ENCODE measurements around the gene KIAA1217.

The KIAA1217 gene

DNA sequence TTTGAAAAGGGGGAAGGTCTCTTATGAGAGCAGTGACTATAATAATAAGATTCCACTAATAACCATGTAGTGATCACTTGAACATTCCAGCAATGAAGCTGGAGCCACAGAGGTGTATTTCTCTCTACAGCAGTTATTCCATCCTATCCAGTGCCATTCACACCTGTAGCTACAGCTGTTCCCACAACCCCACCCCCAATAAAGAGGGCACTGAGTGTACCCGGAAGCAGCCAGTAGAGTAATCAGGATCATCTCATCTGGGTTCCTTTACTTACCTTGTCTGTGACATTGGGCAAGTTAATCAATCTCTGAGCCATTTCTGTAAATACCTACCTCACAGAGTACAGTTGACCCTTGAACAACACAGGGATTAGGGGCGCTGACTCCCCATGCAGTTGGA lies 188.7 kb downstream of the KIAA1217 start:
- DNase-seq (ENCODE audit: insufficient read length, low spot score) (no peak), FAIRE-seq (no peak)
- TF ChIP-seq POU2F2 (IDR thresholded peaks at IDR 0.05; ENCODE audit: low read depth, low read length) (no peak), PAX5 (IDR thresholded peaks at IDR 0.05; ENCODE audit: insufficient read depth, low read length, severe bottlenecking) (no peak), TAF1 (IDR thresholded peaks at IDR 0.05; ENCODE audit: low read depth, low read length) (no peak), SPI1 (IDR thresholded peaks at IDR 0.05; ENCODE audit: low read depth, low read length) (no peak), POLR2AphosphoS5 (IDR thresholded peaks at IDR 0.05; ENCODE audit: low read depth, low read length) (no peak), POLR2A (IDR thresholded peaks at IDR 0.05; ENCODE audit: low read depth, low read length) (no peak)

DNA sequence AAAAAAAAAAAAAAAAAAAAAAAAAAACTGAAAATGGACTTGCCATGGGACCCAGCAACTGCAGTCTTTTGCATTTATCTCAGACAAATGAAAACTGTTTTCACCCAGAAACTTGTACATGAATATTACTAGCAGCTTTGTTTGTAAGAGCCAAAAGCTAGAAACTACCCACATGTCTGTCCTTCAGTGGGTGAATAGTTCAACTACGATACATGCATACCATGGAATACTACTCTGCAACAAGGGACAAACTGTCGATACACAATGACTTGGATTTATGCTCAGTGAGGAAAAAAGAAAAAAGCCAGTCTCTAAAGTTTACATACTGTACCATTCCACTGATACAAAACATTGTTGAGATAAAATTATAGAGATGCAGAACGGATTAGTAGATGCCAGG lies 195.6 kb downstream of the KIAA1217 start:
- TF ChIP-seq TAF1 (IDR thresholded peaks at IDR 0.05; ENCODE audit: low read depth, low read length): no peak
- no peak for TF ChIP-seq POLR2A (IDR thresholded peaks at IDR 0.05; ENCODE audit: low read depth, low read length)
- no peak for TF ChIP-seq POLR2AphosphoS5 (IDR thresholded peaks at IDR 0.05; ENCODE audit: low read depth, low read length)
- TF ChIP-seq PAX5 (IDR thresholded peaks at IDR 0.05; ENCODE audit: insufficient read depth, low read length, severe bottlenecking): no peak
- no peak for TF ChIP-seq SPI1 (IDR thresholded peaks at IDR 0.05; ENCODE audit: low read depth, low read length)
- DNase-seq (ENCODE audit: insufficient read length, low spot score) (no peak), FAIRE-seq (no peak)

DNA sequence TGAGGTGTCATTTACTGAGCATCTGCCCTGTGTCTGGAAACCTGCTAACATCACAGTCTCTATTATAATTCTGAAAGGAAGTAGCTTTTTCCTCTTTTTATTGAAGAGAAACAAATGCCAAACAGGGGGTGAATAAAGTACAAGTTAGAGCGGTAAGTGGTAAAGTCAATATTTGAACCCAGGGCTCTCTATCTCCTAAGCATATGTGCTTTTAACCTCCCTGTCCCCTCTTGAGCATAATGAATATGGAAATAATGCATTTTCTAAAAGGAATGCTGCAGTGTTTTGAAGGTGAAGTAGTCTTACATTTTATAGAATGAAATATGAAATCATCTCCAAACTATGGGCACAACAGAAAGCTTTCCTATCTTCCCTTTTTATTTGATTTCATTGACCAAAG lies 196.7 kb downstream of the KIAA1217 start:
- FAIRE-seq: no peak
- no peak for DNase-seq (ENCODE audit: insufficient read length, low spot score)
- TF ChIP-seq SPI1 (IDR thresholded peaks at IDR 0.05; ENCODE audit: low read depth, low read length): no peak
- no peak for TF ChIP-seq POU2F2 (IDR thresholded peaks at IDR 0.05; ENCODE audit: low read depth, low read length)
- TF ChIP-seq POLR2AphosphoS5 (IDR thresholded peaks at IDR 0.05; ENCODE audit: low read depth, low read length): no peak
- no peak for TF ChIP-seq TAF1 (IDR thresholded peaks at IDR 0.05; ENCODE audit: low read depth, low read length)
- TF ChIP-seq PAX5 (IDR thresholded peaks at IDR 0.05; ENCODE audit: insufficient read depth, low read length, severe bottlenecking): no peak
- TF ChIP-seq POLR2A (IDR thresholded peaks at IDR 0.05; ENCODE audit: low read depth, low read length): no peak

DNA sequence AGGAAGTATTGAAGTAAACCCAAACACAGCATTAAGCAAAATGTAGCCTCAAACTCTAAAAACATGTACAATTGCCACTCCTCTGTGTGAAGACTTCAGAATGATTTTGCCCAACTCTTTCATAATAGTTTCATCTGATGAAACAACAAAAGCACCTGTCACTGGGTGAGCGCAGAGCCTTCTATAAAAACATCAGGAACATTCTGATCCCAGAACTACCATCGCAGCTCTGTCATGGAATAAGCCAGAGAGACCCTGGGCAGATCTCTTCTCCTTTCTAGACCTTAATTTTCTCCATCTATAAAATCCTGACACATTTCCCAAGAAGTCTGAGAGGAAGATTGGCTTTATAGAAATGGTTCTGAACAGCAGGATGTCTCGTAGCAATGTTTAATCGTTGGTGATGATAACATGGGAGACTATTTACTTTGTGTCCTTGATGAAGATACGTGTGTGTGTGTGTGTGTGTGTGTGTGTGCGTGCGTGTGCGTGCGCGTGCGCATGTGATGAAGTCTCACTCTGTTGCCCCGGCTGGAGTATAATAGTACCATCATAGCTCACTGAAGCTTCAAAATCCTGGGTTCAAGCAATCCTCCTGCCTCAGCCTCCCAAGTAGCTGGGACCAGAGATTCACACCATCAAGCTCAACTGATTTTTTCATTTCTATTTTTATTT lies 198.0 kb downstream of the KIAA1217 start:
- FAIRE-seq (no peak), DNase-seq (ENCODE audit: insufficient read length, low spot score) (no peak)
- no peak for TF ChIP-seq POLR2AphosphoS5 (IDR thresholded peaks at IDR 0.05; ENCODE audit: low read depth, low read length)
- TF ChIP-seq POLR2A (IDR thresholded peaks at IDR 0.05; ENCODE audit: low read depth, low read length): no peak
- no peak for TF ChIP-seq TAF1 (IDR thresholded peaks at IDR 0.05; ENCODE audit: low read depth, low read length)
- no peak for TF ChIP-seq POU2F2 (IDR thresholded peaks at IDR 0.05; ENCODE audit: low read depth, low read length)
- no peak for TF ChIP-seq PAX5 (IDR thresholded peaks at IDR 0.05; ENCODE audit: insufficient read depth, low read length, severe bottlenecking)

DNA sequence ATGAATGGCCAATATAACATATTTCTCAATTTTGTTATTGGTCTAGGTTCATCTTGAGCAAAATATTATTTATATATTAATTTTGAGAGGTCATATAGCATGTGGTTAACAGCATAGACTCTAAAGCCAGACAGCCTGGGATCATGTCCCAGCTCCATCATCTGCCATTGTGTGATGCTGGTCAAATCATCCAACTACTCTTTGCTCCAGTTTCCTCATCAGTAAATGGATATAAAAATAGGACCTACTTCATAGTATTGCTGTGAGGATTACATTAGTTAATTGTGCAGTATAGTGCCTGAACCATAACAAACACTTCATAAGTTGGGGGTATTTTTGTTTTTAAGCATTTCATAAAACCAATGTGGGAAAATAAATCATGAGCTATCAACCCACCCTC lies 199.0 kb downstream of the KIAA1217 start:
- FAIRE-seq (no peak), DNase-seq (ENCODE audit: insufficient read length, low spot score) (no peak)
- no peak for TF ChIP-seq TAF1 (IDR thresholded peaks at IDR 0.05; ENCODE audit: low read depth, low read length)
- TF ChIP-seq POLR2A (IDR thresholded peaks at IDR 0.05; ENCODE audit: low read depth, low read length): no peak
- TF ChIP-seq POLR2AphosphoS5 (IDR thresholded peaks at IDR 0.05; ENCODE audit: low read depth, low read length): no peak
- no peak for TF ChIP-seq PAX5 (IDR thresholded peaks at IDR 0.05; ENCODE audit: insufficient read depth, low read length, severe bottlenecking)
- no peak for TF ChIP-seq POU2F2 (IDR thresholded peaks at IDR 0.05; ENCODE audit: low read depth, low read length)
- TF ChIP-seq SPI1 (IDR thresholded peaks at IDR 0.05; ENCODE audit: low read depth, low read length): no peak

DNA sequence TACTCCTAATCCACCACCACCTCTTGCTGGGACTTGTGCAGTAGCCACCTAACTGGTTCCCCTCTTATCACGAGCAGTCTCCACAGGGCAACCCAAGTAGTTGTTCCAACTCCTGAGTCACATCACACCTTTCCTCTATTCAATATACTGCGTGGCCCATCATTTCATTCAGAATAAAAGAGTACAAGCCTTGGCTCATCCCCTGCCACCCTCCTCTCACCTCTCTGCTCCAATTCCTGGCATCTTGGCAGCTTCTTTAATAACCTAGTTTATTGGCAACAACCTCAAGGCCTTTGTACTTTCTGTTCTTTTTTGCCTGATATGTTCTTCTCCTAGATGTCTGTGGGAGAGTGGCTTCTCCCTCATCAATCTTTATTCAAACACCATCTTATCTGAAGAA lies 199.4 kb downstream of the KIAA1217 start:
- TF ChIP-seq POLR2A (IDR thresholded peaks at IDR 0.05; ENCODE audit: low read depth, low read length) (no peak), POU2F2 (IDR thresholded peaks at IDR 0.05; ENCODE audit: low read depth, low read length) (no peak), TAF1 (IDR thresholded peaks at IDR 0.05; ENCODE audit: low read depth, low read length) (no peak), POLR2AphosphoS5 (IDR thresholded peaks at IDR 0.05; ENCODE audit: low read depth, low read length) (no peak)
- FAIRE-seq (no peak), DNase-seq (ENCODE audit: insufficient read length, low spot score) (no peak)

DNA sequence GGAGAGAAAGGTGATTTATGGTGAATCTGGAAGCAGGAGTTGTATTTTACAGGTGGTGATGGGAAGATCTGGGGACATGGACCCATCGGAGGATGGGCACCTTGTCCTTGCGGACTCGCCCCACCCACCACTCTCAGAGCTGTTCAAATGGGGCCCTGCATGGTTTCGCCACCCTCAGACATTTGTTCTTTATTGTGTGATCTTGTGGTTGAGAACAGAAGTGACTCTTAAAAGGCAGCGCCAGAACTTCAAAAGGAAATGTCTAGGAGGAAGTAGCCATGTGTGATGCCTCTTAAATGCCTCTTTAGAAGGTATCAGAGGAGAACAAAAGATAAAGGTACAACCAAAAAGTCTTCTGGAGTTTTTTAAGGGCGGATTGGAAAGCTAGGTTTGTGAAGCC lies 205.7 kb downstream of the KIAA1217 start:
- no peak for FAIRE-seq
- TF ChIP-seq PAX5 (IDR thresholded peaks at IDR 0.05; ENCODE audit: insufficient read depth, low read length, severe bottlenecking) (no peak), SPI1 (IDR thresholded peaks at IDR 0.05; ENCODE audit: low read depth, low read length) (peak; percentile 6; the same call in 1 of the 2 replicates)
- DNase-seq (ENCODE audit: insufficient read length, low spot score): no peak

DNA sequence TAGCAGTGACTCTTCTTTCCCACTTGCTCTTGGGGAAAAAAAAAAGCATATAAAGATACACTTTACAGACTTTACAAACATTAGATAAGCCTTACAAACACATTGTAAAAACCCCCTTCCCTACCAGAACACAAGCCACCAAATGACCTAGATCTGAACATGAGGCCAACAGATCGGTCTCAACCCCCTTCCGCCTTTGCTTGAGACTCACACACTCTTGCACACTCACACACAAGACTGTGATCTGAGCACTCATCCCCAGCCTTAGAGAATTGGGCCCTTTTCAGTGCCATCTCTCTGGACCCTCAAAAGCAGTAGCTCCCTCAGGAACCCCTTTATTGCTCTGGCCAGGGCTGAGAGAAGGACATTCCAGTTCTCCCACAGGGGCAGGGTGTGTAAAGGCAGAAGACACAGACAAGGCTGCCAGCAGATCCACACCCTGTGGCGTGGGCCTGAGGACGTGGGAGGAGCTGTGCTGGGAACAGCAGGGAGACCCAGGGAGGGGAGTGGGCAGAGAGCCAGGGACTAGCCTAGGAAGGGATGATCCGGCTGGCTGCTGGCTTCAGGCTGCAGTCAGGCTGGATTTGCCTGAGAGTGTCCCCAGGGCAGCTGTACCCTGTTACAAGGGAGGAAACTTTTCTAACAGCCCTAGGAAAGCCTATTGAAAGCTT lies 206.7 kb downstream of the KIAA1217 start:
- no peak for FAIRE-seq
- no peak for TF ChIP-seq TAF1 (IDR thresholded peaks at IDR 0.05; ENCODE audit: low read depth, low read length)
- TF ChIP-seq POLR2AphosphoS5 (IDR thresholded peaks at IDR 0.05; ENCODE audit: low read depth, low read length): no peak
- TF ChIP-seq PAX5 (IDR thresholded peaks at IDR 0.05; ENCODE audit: insufficient read depth, low read length, severe bottlenecking): no peak
- TF ChIP-seq POU2F2 (IDR thresholded peaks at IDR 0.05; ENCODE audit: low read depth, low read length): no peak
- no peak for TF ChIP-seq POLR2A (IDR thresholded peaks at IDR 0.05; ENCODE audit: low read depth, low read length)
- no peak for TF ChIP-seq SPI1 (IDR thresholded peaks at IDR 0.05; ENCODE audit: low read depth, low read length)
- no peak for DNase-seq (ENCODE audit: insufficient read length, low spot score)

DNA sequence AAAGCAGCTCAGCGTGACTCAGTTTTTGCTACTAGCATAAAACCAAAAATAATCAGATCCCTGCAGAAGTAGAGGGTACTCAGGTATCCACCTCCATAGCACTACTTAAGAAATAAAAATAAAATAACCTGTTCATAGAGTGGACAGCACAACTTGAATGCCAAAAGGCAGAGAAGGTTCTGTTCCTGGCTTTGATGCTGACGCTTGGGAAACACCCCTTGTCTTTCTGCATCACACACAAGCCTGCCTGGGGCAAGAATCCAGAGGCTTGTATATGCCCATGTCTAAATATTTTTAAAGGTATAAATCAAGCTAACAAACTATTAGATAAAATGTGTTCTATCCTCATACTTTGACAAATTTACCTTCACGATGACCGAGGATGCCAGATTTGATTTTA lies 207.3 kb downstream of the KIAA1217 start:
- TF ChIP-seq POLR2AphosphoS5 (IDR thresholded peaks at IDR 0.05; ENCODE audit: low read depth, low read length): no peak
- FAIRE-seq (no peak), DNase-seq (ENCODE audit: insufficient read length, low spot score) (no peak)

DNA sequence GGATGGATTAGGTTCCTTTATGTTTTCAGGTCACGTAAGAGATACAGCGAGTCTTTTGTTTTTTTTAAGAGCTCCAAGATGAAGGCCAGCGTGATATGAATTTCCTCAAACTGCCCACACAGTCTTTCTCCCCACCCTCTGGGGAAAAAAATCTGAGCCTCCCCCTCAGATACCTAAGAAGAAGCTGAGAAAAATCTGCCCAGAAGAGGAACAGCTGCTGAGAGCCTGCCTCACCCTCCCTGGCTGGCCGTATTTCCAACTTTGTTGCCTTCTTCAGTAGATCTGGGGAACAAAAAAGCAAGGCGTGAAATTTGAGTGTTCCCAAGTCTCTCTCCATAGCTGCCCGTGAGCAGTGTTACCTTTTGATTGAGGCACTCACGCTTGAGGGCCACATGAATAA lies 208.1 kb downstream of the KIAA1217 start:
- TF ChIP-seq POLR2AphosphoS5 (IDR thresholded peaks at IDR 0.05; ENCODE audit: low read depth, low read length): no peak
- TF ChIP-seq PAX5 (IDR thresholded peaks at IDR 0.05; ENCODE audit: insufficient read depth, low read length, severe bottlenecking): no peak
- TF ChIP-seq SPI1 (IDR thresholded peaks at IDR 0.05; ENCODE audit: low read depth, low read length): no peak
- TF ChIP-seq POU2F2 (IDR thresholded peaks at IDR 0.05; ENCODE audit: low read depth, low read length): no peak
- no peak for TF ChIP-seq TAF1 (IDR thresholded peaks at IDR 0.05; ENCODE audit: low read depth, low read length)
- no peak for TF ChIP-seq POLR2A (IDR thresholded peaks at IDR 0.05; ENCODE audit: low read depth, low read length)
- DNase-seq (ENCODE audit: insufficient read length, low spot score) (no peak), FAIRE-seq (no peak)

Measured in GM12891 (cell line).